Stimulated activated CD8-positive, alpha-beta memory T cell treated with anti-CD3 and anti-CD28 coated beads, Interleukin-15, amount 100 ng/mL, for 4 hours (primary cell): Measurements from ENCODE around the gene ATG2B.

Experiments
- DNase-seq, 2 donors: peaks; one replicate each; pipeline ENCODE4 v3.0.0-alpha.2; 2020; ENCODE audit warnings: low read depth in 2 of 2

The ATG2B gene

DNA sequence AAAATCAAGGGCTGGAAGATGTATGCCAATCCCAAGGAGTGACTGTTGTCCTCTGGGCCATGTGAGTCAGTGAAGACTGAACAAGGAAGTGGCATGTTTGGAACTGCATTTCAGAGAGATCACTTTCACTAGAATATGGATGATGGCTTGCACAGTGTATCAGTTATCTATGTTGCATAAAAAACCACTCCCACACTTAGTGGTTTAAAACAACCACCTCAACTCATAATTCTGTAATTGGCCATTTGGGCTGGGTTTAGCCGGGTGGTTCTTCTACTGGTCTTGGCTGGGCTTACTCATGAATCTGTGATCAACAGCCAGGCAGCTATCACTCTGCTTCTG, 91.7 kb downstream of the ATG2B start:
- DNase-seq: no peak

DNA sequence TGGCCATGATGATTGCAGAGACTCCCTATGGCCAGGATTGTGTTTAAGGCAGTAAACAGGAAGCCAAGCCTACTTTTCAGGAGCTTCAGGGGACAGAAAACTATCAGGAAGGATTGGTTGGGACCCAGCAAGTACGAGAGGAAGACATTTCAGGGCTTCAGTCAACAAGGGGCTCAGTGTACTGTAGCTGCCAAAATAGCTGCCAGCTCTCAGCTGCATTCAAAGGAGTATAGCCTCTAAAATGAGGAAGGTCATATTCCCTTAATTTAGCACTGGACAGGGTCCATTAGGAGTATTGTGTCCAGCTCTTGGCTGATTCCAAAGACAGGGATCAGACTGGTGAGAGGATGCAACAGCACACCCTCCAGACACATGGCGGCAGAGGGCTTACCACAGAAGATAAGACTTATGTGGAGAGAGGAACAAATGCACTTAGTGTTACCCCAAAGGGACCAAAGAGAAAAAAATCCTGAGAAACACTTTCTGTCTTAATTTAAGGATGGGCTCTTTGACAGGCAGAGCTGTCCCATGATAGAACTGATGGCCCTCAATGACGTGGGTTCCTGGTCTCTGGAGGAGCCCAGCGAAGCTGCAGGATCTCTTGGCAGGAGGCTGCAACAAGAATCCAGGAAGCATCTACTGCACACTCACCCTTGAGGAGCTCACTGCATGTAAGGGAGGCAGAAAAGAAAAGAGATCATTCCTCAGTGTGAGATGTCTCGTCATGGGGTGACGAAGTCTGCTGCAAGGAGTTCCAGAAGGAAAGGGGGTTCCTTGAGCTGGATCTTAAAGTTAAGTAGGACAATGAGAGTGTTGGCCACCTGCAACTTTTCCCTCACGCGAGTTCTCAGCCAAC, 92.3 kb downstream of the ATG2B start:
- DNase-seq: no peak

DNA sequence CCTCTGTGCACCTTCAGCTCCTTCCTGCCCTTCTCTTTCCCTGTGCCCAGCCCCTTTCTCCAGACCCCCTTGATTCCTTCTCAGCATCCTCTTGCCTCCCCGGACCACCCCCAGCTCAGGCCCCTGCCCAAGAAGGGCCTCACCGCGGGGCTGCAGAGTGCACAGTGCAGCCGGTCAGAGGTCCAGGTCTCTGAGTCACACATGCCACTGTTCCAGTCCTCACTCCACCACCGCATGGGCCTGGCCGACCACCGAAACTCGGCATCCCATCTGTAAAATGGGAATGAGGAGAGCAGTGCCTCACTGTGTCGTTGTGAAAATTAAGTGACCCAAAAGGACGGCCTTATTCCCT, 93.8 kb downstream of the ATG2B start:
- DNase-seq: no peak

DNA sequence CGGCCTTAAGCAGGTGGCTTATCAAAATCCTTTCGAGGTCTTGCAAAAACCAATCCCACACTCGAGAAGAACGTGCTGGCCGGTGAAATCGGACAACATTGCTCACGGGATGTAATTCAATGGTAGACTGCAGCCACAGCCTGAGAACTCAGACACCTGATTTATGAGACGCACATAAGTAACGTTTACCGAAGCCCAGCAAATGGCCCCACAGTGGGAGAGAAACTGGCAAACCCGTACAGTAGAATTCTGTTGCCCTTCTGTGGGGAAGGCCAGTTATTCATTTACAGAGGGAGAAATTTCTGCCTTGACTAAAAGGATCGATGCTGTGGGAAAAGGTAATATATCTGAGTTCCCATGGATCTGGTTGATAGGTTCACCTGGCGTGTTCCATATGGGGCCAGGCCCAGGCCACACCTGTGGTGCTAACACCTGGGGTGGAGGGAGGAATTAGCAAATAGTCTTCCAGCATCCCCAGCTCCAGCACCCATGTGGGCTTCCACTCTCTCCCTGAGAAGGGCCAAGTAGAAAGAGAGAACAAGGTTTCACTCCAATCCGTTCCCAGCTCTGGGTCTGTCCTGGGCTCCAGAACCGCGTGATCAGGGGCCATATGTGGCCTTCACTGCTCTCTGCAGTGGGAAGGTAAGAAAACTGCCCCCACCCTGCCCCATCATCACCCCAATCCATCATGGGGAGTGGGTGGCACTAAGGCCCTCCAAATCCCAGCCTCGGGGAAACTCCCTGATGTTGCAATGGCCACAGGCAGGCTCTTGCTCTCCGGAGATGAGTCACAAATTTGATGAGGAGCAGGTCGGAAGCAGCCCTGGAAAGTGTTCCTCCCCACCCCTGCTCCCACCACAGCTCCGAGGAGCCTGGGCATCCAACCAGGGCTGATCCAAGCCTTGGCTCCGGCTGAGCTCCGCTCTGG, 94.4 kb downstream of the ATG2B start:
- DNase-seq: no peak

DNA sequence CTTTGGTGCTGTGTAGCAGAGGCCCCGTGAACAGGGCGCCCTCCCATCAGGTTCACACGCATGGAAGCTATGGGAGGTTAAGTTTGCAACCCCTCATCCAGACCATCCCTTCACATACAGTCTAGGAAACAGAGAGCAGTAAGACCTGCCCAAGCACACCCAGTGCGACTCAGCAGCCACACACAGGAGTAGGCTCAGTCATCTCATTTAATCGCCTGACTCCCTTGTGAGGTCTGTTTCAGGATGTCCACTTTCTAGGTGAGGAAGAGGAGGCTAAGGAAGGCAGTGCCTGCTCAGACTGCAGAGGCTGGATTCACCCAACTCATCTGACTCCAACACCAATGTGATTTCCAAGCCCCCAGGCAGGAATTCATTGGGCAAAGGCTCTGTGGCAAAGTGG, 95.2 kb downstream of the ATG2B start:
- DNase-seq: no peak

DNA sequence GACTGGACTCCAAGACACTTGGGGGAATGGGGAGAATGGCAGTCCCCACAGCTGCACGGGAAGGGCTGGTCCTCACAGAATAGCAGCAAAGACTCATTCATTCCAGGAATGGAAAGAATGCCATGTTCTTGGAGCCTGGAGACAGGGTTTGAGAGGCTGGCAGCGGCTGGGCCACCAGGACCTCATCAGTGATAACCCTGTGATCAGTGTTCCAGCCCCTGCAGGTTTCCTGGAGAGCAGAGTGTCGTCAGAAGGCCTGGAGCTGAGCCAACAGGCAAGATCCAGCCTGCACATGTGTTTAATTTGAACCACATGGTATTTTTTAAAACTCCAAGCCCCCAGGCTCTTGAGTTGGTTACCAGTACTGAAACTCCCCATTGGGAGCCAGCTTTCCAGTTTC, 95.8 kb downstream of the ATG2B start:
- no peak for DNase-seq

DNA sequence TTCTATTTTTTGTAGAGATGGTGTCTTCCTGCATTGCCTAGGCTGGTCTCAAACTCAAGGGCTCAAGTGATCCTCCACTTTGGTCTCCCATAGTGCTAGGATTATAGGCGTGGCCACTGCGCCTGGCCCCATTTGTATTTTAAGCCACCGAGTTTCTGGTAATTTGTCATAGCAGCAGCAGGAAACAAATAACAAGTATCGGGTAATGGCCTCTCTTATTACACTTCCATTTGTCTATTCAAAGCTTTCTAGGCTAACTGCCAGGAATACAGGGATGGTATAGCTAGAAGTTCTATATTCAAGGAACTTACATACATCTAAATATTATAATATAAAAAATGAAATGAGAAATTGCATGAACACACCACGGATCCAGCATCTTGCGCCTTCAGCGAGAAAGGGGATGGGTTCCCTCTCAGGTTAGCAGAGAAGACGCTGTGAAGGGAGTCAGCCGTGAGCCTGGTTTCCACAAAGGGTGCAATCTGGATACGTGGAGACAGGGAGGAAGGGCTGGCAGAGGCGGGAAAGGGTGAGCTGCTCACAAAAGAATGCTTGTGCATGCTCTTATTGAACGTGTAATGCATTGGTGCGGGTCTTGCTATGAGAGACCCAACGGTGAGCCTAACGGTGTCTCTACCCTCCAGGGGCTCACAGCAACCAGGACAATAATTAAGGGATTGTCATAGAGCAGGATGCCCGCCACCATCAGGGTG, 97.6 kb downstream of the ATG2B start:
- DNase-seq: no peak

DNA sequence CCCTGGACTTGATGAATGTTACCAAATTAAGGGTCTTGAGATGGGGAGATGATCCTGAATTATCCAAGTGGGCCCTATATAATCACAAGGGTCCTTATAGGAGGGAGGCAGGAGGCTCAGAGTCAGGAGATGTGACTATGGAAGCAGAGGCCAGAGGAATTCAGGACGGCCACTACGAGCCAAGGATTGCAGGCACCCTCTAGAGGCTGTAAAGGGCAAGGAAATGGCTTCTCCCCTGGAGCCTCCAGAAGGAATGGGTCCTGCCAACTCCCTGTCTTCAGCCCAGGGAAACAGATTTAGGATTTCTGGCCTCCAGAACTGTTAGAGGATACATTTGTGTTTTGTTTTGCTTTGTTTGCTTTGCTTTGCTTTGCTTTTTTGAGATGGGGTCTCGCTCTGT, 98.3 kb downstream of the ATG2B start:
- DNase-seq: no peak

DNA sequence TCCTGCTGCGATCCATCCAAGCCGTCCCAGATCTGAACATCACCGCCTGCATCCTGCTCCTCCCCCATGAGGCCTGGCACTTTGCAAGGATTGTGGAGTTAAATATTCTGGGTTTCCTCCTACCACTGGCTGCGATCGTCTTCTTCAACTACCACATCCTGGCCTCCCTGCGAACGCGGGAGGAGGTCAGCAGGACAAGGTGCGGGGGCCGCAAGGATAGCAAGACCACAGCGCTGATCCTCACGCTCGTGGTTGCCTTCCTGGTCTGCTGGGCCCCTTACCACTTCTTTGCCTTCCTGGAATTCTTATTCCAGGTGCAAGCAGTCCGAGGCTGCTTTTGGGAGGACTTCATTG, 99.0 kb downstream of the ATG2B start:
- DNase-seq: no peak

DNA sequence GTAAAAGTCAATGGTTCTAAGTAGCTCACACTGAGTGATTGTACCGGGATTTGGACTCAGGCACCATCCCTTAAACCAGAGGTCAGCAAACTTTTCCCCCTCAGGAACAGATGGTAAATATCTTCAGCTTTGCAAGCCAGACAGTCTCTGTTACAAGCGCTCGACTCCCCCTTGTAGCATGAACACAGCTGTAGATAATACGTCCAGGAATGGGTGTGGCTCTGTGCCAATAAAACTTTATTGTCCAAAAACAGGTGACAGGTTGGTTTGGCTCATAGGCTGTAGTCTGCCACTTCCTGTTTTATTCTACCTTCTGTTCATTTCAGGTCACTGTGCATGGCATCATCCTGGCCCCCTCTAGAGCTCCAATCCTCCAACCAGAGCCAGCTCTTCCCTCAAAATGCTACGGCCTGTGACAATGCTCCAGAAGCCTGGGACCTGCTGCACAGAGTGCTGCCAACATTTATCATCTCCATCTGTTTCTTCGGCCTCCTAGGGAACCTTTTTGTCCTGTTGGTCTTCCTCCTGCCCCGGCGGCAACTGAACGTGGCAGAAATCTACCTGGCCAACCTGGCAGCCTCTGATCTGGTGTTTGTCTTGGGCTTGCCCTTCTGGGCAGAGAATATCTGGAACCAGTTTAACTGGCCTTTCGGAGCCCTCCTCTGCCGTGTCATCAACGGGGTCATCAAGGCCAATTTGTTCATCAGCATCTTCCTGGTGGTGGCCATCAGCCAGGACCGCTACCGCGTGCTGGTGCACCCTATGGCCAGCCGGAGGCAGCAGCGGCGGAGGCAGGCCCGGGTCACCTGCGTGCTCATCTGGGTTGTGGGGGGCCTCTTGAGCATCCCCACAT, 99.6 kb downstream of the ATG2B start:
- no peak for DNase-seq

DNA sequence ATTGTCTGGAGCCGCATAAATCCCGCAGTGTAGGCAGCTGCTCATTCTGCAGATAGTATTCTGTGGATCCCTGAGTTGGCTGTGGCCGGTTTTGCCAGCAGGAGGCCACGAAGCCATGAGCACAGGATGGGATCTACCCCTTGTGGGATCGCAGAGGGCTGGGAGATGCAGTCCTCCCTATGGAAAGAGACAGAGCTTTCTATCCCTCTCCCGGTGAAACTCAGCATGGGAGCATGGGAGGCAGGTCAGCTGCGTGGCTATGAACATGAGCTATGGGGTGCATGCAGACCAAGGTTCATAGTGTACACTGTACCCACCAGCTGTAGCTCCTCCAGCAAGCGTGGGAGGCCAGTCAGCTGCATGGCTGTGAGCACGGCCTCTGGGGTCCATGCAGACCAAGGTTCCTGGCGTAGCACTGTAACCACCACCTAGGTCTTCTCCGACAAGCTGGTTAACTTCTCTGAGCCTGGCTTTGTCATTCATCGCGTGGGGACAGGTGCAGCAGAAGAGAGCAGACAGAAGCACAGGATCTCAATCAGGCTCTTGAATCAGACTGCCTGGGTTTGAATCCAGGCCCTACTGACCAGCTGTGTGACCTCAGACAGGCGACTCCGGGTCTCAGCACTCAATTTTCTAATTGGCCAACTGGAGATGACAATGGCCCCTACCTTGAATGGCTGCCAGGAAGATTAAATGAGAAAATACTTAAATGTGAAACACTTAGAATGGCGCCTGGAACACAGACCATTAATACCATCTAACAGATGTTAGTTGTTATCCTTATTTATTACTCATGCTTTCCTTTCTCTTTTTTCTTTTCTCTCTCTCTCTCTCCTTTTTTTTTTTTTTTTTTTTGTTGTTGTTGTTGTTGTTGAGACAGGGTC, 101.1 kb downstream of the ATG2B start:
- no peak for DNase-seq

DNA sequence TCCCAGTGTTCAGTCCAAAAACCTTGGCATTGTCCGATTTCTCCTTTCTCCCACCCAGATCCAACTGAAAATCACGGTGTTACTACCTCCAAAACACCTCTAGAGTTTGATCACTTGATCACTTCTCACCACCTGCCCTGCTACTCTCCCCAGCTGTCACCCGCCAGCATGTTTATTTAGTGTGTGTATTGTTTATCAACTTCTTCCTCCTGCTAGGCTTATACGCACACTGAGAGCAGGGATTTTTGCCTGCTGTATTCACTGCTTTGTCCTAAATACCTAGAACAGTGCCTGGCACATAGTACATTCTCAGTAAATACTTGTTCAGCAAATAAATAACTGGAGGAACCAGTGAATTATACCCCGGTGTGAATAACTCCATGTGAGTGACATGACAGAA, 102.1 kb downstream of the ATG2B start:
- no peak for DNase-seq

DNA sequence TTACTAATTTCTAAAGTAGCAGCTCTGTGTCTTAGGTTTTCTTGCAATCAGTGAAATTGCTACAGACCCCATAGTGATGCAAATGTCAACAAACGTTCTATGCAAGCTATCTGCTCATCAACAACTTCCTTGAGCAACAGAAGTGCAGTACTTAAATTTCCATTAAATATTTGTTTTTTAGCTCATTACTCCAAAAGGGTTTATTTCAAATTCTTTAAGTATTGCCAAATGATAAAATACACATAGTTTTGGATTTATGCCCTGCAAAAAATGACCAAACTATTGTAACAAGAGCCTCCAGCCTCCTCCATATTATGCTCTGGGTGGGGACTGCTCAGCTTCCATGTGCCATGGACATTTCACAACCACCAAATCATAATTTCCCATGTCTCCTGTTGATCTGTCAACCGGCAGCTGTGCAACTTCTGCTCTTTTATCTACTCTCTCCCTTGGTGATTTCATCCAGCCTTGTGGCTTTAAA, 102.8 kb downstream of the ATG2B start:
- DNase-seq: no peak

DNA sequence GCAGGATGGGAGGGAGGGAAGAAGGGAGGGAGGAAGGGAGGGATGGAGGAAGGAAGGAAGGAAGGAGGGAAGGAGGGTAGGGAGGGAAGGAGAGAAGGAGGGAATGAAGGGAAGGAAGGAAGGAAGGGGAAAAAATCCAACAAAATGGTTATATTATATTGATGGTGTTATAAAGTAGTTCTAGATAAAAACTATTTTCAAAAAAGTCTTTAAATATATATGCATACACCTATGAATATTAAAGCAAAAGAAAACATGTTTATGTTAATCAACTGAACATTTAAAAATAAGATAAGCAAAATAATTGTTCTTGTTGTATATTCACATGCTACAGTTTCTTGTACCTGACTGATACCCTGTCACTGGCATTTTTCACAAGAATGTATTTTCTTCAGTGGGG, 105.2 kb downstream of the ATG2B start:
- DNase-seq: no peak

DNA sequence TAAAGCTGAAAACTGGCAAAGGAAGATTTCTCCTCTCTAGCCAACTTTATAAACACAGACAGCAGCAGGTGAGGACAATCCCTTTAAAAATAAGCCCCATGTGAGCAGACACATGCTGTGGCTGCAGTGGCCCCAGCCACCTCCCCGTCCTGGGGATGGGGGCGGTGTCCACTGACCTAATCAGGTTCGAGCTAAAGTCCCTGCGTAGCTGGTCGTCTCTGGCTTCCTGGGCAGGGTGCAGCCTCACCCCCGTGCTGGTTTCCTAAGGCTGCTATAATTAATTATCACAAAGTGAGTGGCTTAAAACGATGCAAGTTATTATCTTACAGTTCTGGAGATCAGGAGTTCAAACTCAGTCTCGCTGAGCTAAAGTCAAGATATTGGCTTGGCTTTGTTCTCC, 106.1 kb downstream of the ATG2B start:
- DNase-seq: no peak

DNA sequence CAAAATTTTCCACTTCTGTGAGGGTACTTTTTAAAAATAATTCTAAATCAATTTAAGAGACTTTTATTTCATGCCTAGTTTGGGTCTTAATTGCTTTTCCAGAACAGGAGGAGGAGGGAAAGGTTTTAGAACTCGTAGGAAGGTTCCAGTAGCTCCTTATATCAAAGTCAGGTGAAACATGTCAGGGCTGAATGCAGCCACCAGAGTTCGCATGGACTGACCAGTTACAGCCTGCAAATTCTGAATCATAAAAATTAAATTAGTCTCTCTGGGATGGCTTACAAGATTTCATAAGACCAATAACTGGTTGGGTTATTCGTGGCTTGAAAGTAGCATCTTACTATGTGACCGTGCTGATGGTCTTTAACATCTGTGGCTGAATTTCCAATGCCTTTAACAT, 106.7 kb downstream of the ATG2B start:
- DNase-seq: no peak

DNA sequence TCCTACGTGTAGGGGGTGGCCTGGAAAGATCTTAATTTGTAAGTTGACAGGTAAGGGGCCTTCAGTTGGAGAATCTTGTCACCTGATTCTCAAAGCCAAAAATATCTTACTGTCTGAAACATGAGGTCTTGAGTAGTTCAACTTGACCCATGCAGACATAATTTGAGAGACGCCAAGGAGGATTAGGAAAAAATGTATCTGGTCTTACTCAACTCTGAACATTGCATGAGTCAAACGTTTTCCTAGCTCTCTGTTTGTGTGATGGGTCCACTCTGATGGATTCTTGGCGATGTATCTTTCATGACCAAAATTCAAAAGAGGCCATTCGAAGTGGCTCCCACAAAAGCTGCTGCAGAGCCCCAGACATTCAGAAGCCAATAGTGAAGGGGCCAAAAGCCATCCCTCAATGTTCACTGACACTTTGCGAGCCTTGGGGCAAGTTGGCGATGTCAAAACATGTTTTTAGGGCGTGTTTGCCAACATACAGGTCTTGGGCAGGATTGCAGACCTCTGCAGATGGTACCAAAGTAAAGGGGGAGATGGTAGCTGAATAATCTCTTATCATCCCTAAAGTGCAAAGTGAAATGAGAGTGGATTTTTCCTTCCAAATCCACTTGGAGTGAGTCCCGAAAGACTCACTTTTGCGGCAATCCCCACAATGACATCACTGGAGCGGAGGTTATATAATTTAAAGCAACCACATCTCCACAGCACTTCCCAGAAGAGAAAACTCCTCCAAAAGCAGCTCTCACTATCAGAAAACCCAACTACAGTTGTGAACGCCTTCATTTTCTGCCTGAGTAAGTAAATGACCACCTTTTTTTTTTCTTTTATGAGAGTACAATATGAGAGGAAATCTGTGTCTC, 107.4 kb downstream of the ATG2B start, which contains the start of gene BDKRB1:
BDKRB1 (plus strand) TSS at position 710 of the 866 bp plus-strand sequence. CDS start 7,473 bp downstream, outside the sequence.
- no peak for DNase-seq

DNA sequence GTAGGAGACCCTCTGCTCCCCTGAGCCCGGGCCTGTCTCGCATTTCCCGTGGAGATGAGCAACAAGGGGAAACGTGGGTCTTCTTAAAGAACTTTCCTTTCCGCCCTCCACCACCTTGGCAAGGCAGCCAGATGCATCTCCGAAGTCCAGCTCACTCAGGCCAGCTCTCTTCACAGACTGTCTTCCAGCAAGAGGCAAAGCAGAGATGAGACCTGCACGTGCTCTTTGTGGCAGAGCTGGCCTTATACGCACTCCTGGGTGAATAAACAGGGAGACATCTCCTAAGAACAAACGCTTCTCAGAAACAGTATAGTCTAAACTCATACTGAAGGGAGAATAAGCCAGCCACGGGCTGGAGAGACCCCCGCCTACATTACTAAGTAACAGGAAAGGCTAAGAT, 108.5 kb downstream of the ATG2B start:
- DNase-seq: no peak

DNA sequence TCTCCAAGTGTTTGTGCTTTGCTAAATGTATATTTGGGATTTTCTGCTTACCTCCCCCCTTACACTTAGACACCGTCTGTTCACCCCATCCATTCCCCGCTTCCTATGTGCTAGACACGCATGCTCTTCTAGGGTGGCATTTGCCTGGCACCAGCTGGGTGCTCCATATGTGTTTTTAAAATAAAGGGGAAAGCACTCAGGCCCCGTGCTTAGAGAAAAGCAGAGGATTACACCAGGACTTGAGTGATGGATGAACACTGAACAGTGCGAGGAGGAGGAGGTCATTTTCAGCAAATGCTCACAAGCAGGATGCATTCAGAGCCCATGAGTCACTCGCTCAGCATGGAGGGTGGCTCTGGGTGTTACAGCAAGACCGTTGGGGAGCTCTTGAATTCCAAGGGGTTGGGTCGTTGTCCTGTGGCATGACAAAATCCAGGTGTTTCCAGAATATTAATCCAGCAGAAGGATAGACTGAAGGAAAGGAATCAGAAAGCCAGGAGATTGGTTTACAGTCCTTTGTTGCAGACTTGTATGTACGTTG, 110.1 kb downstream of the ATG2B start:
- no peak for DNase-seq
